SU-DHL-6 (cell line): Measurements from ENCODE around the gene SORCS2.

Experiments
- EZH2phosphoT487 ChIP-seq: fragments of 200-600 bp; sonication (generic), shearing (Covaris generic); conservative IDR thresholded peaks from 2 replicates; pipeline ENCODE4 v1.6.1; 2018; ENCODE audit warnings: mild to moderate bottlenecking, antibody characterized with exemption, low read length, moderate library complexity, mixed read lengths
- TF ChIP-seq, protein P1 (sequence below): fragments of 200-600 bp; sonication (generic); IDR thresholded peaks from one replicate; pipeline ENCODE4 v1.5.1; 2017; ENCODE audit warnings: antibody characterized with exemption, mild to moderate bottlenecking, low read length, moderate library complexity; ENCODE audit not compliant: insufficient read depth, poor library complexity, severe bottlenecking

GRCh38 chr4:7716010-7716721 is 523.8 kb downstream of the SORCS2 start:
- TF ChIP-seq, protein P1, sequence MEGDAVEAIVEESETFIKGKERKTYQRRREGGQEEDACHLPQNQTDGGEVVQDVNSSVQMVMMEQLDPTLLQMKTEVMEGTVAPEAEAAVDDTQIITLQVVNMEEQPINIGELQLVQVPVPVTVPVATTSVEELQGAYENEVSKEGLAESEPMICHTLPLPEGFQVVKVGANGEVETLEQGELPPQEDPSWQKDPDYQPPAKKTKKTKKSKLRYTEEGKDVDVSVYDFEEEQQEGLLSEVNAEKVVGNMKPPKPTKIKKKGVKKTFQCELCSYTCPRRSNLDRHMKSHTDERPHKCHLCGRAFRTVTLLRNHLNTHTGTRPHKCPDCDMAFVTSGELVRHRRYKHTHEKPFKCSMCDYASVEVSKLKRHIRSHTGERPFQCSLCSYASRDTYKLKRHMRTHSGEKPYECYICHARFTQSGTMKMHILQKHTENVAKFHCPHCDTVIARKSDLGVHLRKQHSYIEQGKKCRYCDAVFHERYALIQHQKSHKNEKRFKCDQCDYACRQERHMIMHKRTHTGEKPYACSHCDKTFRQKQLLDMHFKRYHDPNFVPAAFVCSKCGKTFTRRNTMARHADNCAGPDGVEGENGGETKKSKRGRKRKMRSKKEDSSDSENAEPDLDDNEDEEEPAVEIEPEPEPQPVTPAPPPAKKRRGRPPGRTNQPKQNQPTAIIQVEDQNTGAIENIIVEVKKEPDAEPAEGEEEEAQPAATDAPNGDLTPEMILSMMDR = no peak
- no peak for TF ChIP-seq EZH2phosphoT487
